ENCODE measurements around the gene LRGUK. TPM values are rescaled to one million over a fixed set of nuclear protein-coding genes. Genes with fewer than 3 reads are reported as not detected.
A peak's percentile ranks its signal among the peaks of the same experiment; 100 is the strongest.

Gene LRGUK
- total RNA-seq, 1 experiment from 2014 or later: 1.5 TPM

DNA sequence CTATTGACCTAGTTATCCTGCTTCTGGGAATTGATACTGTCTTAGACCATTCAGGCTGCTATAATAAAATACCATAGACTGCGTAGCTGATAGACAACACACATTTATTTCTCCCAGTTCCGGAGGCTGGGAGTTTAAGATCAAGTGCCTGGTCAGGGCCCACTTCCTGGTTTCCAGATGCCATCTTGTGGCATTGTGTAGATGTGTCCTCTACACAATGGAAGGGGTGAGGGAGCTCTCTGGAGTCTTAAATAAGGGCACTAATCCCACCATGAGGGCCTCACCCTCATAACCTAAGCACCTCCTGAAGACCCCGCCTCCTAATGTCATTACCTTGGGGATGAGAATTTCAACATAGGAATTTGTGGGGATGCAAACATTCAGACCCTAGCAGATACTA is 127.2 kb downstream of the LRGUK start:
- Mint-ChIP-seq H3K4me3 (no peak overlapping the region), H3K27ac (no peak overlapping the region), H3K27me3 (ENCODE audit: low read depth) (no peaks in the 10 kb centered on the region), H3K36me3 (ENCODE audit: insufficient read depth in 1 of 3, low read depth in 3 of 3) (no peaks in the 10 kb centered on the region; a peak in 1 of 7 replicates), H3K4me1 (no peaks in the 10 kb centered on the region), H3K9me3 (peaks cover 0 to 4% of the 10 kb centered on the region in 2 experiments; a peak in 3 of 5 replicates)
- Histone ChIP-seq H2BK5ac (ENCODE audit: insufficient read length, low read length) (no peak overlapping the region), H4K20me1 (ENCODE audit: control insufficient read depth, insufficient read depth, insufficient read length) (no peaks in the 10 kb centered on the region), H4K91ac (ENCODE audit: insufficient read length, low read depth, low read length) (no peak overlapping the region), H3K23me2 (ENCODE audit: insufficient read length, low read depth, low read length, poor library complexity, severe bottlenecking) (no peaks in the 10 kb centered on the region), H2AK5ac (ENCODE audit: insufficient read length, low read length) (no peak overlapping the region), H2BK120ac (ENCODE audit: low read depth, low read length, poor library complexity, severe bottlenecking) (no peak overlapping the region), H3K14ac (ENCODE audit: insufficient read depth, low read length) (no peak overlapping the region), H2BK15ac (ENCODE audit: low read depth, low read length) (no peak overlapping the region), H3K27ac (ENCODE audit: insufficient read length, low read depth, low read length) (no peak overlapping the region), H3K9me3 (ENCODE audit: control insufficient read depth, low read depth, low read length) (no peaks in the 10 kb centered on the region), H3K4me2 (ENCODE audit: insufficient read depth, insufficient read length, low read length) (no peak overlapping the region), H4K8ac (replicated peaks; ENCODE audit: insufficient read length, low read depth, low read length) (no peak overlapping the region), H3K56ac (ENCODE audit: insufficient read length, low read depth, low read length) (no peak overlapping the region), H3K9ac (ENCODE audit: extremely low read depth, insufficient read length, low read length) (no peak overlapping the region), H2AFZ (ENCODE audit: low read length) (no peak overlapping the region), H3K79me2 (ENCODE audit: insufficient read depth, low read length) (no peaks in the 10 kb centered on the region), H3K27me3 (ENCODE audit: insufficient read depth, low read length) (no peaks in the 10 kb centered on the region), H3K4me1 (ENCODE audit: insufficient read depth, low read length) (no peaks in the 10 kb centered on the region), H3T11ph (ENCODE audit: low read length) (no peak overlapping the region), H3K4ac (ENCODE audit: low read depth, low read length) (no peak overlapping the region), H2BK20ac (ENCODE audit: low read depth, low read length, poor library complexity, severe bottlenecking) (no peak overlapping the region), H2BK12ac (ENCODE audit: insufficient read length, low read depth, low read length) (no peak overlapping the region), H4K5ac (ENCODE audit: insufficient read length, low read depth, low read length) (no peak overlapping the region), H3K18ac (ENCODE audit: insufficient read length, low read depth, low read length) (no peak overlapping the region), H3K23ac (ENCODE audit: insufficient read length, low read depth, low read length) (no peak overlapping the region), H3K79me1 (ENCODE audit: insufficient read depth, low read depth, low read length, poor library complexity, severe bottlenecking) (no peaks in the 10 kb centered on the region)
- no peak for DNase-seq
- TF ChIP-seq, protein P1, sequence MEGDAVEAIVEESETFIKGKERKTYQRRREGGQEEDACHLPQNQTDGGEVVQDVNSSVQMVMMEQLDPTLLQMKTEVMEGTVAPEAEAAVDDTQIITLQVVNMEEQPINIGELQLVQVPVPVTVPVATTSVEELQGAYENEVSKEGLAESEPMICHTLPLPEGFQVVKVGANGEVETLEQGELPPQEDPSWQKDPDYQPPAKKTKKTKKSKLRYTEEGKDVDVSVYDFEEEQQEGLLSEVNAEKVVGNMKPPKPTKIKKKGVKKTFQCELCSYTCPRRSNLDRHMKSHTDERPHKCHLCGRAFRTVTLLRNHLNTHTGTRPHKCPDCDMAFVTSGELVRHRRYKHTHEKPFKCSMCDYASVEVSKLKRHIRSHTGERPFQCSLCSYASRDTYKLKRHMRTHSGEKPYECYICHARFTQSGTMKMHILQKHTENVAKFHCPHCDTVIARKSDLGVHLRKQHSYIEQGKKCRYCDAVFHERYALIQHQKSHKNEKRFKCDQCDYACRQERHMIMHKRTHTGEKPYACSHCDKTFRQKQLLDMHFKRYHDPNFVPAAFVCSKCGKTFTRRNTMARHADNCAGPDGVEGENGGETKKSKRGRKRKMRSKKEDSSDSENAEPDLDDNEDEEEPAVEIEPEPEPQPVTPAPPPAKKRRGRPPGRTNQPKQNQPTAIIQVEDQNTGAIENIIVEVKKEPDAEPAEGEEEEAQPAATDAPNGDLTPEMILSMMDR (conservative IDR thresholded peaks at IDR 0.05): peak; percentile 42; the same call in 2 of the 3 replicates
- no CpG with 5 or more reads among the region's 3 CpGs for WGBS (ENCODE audit: extremely low coverage, insufficient read length, low lambda C conversion rate)
